NCI-H2227 treated with DMSO at 0.1 percent for 48 hours (cell line): Measurements from ENCODE around the gene CAMK1D.
"Not testable (repeated sequence)": the region's sequence is repeated elsewhere in the genome, so short reads cannot be mapped to it uniquely, and the experiment has no call there.

Source experiments
- DNase-seq: peaks from one replicate; lab custom pipeline; 2025; lab: John Stamatoyannopoulos, UW

The CAMK1D gene

DNA sequence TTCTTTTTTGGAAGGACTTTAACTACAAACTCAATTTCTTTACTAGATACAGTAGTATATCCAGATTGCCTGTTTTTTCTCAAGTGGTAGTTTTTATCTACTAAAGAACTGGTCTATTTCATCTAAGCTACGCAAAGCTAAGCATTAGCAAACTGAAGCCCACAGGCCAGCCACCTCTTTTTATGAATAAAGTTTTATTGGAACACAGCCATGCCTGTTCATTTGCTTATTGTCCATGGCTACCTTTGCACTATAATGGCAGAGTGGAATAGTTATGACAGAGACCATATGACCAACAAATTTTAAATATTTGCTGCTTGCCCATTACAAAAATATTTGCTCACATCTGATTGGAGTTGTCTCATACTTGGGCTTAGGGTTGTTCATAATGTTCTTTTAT is 168.7 kb downstream of the CAMK1D start:
- no peak for DNase-seq

DNA sequence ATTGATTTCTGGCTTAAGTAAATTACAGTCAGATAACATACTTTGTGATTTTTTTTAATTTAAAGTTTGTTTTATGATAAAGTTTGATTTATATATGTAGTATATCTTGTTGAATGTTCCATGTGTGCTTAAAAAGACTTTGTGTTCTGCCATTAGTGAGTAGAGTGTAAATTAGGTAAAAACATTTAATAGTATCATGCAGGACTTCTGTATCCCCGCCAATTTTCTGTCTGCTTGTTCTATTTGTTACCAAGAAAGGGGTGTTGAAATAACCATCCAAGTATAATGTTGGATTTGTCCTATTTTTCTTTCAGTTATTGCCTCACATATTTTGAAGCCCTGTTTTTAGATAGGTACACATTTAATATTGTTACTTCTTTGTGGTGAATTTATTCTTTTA is 172.1 kb downstream of the CAMK1D start:
- no peak for DNase-seq

DNA sequence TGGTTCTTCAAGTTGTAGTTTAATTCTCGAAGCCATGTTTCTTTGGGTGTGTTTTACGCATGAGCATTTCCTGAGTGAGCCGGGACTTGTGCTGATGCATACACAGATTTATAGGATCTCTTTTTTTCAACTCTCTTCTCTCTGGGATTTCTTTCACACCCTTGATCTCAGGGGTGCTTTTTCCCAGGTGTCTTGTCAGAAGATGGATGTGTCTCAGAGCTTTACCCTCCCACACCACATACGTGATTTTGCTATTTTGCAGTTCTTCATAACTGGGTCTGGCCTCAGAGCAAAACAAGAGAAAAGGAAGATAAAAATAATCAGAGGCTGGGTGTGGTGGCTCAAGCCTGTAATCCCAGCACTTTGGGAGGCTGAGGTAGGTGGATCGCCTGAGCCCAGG is 177.0 kb downstream of the CAMK1D start:
- DNase-seq, result no peak

DNA sequence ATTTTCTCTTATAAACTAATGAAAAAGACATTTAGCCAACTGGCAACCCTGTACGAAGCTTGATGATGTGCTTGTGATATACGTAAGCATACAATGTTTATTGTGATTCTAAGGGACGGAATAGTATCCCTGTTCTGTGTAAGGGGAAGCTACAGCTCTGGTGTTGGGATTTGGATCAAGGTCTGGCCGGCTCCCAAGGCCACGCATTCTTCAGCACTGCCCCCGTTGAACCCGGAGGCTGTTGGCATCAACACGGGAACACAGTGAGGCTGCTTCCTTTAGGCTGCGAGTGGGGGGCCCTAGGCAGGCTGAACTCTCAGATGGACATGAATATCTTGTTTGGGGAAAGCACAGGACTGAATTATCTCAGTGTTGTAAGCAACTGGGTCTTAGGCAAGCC is 180.6 kb downstream of the CAMK1D start:
- DNase-seq, result no peak

DNA sequence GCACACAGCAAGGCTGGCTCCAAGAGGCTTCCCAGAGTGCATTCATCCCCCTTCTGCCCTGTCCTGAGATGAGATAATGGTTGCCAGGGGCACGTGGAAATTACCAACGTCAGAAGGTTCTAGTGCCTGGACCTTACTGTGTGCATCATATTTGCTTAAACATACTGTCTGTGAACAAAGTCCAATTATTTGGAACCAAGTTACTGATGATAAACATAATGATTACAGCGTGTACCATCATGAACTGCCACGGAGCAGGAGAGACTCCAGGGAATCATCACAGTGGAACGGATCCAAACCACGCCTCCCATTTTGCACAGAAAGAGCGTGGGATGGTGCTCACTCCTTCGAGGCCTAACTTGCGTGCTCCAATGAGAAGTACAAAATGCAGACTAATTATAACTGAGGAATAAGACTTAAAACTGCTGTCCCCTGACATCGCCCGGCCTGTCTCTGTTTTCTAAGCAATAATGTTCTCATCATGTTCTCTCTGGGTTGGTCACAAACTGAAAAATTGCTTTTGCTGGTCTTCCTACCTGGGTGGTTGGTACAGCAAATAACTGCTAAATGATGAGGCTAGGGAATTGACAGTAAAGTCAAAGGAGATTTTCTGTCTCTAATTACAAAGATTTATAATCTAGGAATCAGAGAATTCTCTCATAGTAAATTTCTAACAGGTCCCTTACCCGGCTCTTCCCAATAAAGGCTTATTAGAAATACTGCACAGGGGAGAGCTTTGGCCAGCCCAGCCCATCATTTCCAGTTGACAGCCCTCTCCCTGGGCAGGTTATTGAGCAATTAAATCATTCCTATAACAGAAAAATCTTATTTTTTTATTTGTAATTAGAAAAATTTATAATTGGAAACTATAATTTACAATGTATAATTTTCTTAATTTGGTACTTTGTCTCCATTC is 182.2 kb downstream of the CAMK1D start:
- no peak for DNase-seq

DNA sequence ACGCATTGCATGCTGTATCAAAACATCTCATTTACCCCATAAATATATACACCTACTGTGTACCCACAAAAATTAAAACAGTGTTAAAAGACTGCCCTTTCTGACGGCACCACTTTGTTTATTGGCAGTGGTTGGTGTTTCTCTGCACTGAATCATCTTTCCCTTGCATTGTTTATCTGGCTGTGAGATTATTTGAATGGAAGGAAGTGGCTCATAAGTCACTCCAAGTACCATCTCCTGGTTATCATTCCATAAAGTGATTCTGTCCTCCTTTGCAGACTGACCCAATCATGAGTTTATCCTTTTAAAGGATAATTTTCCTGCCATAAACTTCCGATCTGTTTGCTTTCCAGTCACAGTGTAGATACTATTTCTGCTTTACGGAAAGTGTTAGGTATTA is 183.8 kb downstream of the CAMK1D start:
- no peak for DNase-seq

DNA sequence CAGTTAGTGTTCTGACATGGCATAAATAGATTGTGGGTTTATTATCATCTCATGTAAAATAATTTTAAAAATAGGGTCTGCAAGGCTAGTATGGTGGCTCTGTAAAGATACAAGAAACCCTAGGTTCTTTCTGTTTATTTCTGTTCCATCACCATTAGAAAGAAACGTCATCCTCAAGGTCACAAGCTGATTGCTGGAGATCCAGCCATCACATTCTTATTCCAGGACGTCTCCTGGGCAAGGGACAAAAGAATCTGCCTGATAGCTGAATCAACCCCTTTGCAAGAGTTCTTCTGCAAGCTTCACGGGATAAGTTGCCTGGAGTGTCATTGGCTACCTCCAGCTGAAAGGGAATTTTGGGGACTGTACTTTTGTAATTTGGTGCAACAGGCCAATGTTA is 184.4 kb downstream of the CAMK1D start:
- no peak for DNase-seq

DNA sequence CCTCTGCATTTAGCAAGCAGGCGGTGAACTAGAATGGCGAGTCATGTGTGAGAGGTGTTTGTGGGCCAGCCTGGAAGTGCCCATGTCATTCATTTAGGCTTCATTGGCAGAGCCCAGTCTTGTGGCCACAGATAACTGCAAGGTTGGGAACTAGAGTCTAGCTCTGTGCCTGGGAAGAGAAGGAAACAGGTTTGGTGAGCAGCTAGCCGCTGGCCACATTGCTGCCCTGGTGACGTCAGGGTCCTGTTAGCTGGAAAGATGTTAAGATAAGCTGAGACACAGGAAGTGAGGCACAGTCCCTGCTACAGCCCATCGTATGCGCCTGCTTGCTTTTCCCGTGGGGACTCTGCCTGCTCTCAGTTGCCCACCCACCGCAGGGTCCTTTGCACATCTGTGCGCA is 185.5 kb downstream of the CAMK1D start:
- DNase-seq, result no peak

DNA sequence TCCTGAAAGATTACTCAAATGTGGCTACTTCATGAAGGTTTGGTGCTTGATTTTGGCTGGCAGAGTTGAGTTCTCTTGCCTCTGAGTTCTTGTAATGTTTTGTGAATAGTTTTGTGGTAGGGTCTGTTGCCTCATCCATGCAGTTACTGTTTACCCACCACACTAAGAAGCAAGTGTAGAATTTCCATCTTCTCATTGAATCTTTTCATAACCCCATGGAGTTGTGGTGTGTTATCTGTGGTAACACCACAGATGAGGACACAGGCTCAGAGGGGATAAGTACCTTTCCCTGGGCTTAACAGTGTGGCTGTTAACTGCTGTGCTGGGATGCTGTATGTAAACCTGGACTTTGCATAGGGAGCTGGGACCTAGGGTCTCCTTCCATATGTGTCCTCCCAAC is 186.3 kb downstream of the CAMK1D start:
- DNase-seq, result no peak

DNA sequence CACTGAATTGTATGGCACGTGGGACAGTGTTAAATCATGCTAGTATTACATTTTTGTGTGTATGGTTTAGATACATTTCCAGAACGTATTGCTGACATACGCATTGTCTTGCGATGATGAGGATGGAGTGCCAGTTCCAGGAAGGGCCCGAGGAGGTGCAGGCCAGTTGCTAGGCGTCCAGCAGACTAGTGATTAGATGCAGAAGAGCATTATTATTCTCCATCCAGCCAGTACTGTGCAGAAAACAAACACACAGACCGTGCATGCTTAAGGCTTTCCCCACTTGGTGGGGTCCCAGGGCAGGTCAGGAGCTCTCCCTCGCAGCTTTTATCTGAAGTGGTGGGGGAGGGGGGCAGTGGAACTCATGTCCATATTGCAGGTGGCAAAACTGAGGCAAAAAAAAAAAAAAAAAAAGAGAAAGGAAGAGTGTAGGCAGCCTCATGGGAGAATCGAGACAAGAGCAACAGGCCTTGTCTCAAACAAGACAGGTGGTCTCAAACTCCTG is 189.2 kb downstream of the CAMK1D start:
- DNase-seq, result peak; percentile 2

DNA sequence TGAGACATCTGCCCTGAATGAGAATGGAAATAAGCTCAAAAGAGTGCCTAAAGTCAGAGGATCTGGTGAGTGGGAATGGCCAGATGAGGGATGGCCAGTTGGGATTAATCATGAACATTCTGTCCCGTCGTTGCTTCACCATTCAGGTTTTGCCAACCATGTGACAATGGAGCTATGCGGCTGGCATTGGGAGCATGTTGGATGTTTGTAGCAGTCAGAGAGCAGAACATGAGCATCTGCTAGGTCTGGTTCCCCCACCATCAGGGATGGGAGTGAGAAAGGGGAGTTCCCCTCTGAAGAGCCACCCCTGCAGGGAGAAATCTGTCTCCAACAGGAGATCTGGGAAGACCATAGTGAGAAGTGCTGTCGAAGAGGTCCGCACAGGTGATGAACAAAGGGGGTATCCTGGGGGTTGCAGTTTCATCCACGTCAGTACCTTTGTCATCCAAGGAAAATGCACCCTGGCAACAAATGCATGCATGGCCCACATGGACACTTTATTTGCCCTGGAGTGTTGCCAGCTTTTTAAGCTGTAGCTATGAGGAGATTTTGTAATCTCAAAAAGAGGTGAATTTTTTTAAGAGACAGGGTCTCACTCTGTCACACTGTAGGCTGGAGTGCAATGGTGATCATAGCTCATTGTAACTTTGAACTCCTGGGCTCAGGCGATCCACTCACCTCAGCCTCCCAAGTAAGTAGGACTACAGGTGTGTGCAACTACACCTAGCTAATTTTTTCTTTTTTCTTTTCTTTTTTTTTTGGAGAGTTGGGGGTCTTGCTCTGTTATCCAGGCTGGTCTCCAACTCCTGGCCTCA is 190.2 kb downstream of the CAMK1D start:
- DNase-seq, result no peak

DNA sequence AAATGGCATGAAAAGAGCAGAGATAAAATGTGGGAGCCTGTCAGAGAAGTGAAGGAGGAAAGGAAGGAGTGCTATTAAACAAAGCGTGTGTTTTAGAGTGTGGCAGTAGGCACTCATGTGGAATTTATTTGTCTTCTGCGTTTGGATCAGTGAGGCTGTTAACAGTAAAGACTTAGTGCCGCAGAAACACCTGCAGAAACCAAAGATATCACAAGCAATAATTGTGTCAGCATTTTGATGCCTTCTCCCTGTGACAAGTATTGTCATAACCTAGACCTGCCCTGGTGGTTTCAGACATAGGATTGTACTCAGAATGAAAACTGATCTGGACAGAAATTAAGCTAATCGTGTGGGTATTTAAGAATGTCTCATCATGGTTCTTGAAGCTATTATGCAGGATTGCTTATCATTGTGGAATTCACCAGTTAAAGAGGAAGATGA is 191.0 kb downstream of the CAMK1D start:
- no peak for DNase-seq

DNA sequence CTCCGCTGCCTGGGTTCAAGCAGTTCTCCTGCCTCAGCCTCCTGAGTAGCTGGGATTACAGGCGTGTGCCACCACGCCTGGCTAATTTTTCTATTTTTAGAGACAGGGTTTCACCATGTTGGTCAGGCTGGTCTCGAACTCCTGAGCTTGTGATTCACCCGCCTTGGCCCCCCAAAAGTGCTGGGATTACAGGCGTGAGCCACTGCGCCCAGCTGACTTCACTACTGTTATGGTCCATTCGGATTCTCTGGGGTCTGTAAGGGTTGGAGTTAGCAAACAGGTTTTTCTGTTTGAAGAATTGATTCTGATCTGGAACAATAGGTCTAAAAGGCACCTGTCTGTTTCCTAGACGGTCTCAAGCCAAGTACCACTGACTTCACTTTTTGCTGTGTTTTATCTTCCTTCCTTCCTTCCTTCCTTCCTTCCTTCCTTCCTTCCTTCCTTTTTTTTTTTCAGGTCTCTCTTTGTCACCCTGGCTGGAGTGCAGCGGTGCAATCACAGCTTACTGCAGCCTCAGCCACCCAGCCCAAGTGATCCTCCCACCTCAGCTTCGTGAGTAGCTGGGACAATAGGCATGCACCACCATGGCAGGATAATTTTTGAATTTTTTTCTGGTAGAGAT is 192.2 kb downstream of the CAMK1D start:
- no peak for DNase-seq

DNA sequence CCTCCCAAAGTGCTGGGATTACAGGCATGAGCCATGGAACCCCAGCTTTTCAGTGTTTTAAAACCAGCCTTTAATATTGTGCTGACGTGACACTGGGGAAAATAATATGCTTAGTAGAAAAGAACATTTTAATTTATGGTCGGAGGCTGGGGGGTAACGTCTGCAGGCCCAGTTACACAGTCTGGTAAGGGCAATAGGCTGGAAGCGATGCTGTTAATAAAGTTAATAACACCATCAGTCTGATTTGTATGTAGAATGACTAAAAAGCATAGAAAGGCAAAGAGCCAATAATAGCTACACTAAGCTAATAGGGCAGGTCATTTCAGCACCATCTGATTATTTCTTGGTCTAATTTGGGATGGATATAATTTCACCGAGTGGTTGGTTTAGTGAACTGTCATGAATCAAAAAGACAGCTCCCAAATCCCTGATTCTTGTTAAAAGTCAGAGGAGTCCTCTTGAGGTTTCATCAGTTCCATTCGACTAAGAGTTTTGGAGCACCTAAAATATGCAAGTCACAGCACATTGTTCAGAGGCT is 192.9 kb downstream of the CAMK1D start:
- DNase-seq, result peak; percentile 9

DNA sequence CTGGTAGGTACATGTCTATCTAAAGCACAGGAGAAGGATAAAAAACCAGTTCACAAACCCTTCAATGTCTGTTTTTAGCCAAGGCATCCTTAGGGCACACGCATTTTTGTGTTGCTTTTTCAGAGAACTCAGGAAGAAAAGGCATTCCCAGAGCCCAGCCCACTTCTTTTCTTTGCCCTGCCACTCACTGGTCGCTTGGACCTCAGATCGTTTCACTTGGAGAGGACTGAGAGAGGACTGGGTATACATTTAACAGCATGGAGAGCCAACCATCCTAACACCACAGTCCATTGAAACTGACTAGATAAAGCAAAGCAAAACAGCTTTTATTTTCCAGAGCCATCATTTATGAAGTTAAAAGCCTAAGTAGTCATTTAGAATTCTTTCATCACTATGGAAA is 194.2 kb downstream of the CAMK1D start:
- no peak for DNase-seq

DNA sequence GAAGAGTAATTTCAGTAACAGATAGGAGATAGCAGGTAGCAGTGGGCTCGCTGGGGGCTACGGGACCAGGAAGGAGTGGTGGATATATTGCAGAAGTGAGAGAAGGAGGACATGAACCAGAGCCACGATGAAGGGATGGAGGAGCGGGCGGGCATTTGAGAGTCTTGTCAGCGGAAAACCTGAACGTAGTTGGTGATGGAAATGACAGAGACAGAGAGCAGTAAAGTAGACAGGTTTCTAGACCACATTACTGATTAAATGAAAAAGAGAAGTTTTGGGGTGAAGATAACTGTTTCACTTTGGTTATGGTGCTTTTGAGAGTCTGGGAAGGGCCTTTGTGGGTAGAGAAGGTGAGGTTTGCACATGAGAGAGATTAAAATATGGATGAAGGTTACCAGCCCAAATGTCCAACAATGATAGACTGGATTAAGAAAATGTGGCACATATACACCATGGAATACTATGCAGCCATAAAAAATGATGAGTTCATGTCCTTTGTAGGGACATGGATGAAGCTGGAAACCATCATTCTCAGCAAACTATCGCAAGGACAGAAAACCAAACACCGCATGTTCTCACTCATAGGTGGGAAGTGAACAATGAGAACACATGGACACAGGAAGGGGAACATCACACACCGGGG is 196.9 kb downstream of the CAMK1D start:
- not testable (repeated sequence) for DNase-seq

DNA sequence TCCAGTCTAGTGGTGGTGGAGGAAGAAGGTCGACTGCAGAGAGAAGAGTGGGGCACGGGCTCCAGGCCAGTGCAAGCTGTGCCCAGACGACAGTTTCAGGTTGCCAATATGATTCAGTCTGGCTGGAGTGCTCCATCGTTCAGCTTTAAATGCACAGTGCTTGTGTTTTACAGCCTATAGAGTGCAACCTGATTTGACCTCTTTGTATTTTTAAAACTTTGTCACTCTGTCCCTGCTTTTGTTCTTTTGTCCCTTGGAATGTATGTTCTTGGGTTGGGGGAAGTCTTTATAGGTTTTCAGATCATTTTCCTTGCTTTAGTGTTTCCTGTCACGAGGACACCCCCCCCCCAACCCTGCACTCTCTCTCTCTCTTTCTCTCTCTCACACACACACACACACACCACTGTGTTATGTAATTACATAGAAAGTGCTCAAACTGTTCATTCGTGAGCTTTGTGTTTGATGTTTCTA is 198.0 kb downstream of the CAMK1D start:
- DNase-seq, result peak; percentile 4

DNA sequence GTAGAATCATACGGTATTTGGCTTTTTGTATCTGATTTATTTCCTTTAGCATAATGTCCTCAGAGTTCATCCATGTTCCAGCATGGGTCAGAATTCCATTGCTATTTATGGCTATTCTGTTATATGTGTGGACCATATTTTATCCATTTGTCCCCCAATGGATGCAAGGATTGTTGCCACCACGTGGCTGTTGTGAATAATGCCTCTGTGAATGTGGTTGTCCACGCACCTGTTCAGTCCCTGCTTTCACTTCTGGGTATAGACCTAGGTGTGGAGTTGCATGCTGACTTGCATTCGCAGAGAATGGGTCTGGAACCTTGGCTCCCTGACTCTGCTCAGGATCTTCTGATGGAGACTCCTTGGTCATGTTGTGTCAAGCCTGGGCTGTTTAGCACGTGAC is 199.9 kb downstream of the CAMK1D start:
- DNase-seq, result no peak

DNA sequence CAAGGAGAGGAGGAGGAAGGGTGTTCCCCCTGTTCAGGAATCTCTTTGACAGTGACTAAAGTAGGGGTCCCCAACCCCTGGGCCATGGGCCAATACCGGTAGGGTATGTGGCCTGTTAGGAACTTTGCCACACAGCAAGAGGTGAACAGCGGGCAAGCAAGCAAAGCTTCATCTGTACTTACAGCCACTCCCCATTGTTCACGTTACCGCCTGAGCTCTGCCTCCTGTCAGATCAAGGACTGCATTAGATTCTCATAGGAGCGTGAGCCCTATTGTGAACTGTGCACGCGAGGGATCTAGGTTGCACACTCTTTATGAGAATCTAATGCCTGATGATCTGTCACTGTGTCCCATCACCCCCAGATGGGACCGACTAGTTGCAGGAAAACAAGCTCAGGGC is 201.6 kb downstream of the CAMK1D start:
- no peak for DNase-seq

DNA sequence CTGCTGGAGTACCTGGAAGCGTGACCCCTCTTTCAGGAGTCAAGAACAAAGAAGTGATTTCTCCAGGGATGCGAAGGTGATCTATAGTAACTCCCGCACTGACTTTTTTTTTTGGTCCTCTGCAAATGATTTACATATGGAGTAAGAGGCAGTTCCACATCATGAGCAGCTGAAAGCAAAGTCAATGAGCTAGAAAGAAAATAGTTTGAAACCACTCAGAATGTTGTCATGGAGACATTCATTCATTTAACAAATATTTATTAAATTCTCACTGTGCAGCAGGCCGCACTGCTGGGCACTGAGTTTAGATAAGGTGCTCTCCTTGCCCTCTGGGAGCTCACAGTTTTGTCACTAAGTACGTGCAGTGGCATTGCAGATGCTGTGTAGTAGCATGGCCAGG is 206.7 kb downstream of the CAMK1D start:
- no peak for DNase-seq

DNA sequence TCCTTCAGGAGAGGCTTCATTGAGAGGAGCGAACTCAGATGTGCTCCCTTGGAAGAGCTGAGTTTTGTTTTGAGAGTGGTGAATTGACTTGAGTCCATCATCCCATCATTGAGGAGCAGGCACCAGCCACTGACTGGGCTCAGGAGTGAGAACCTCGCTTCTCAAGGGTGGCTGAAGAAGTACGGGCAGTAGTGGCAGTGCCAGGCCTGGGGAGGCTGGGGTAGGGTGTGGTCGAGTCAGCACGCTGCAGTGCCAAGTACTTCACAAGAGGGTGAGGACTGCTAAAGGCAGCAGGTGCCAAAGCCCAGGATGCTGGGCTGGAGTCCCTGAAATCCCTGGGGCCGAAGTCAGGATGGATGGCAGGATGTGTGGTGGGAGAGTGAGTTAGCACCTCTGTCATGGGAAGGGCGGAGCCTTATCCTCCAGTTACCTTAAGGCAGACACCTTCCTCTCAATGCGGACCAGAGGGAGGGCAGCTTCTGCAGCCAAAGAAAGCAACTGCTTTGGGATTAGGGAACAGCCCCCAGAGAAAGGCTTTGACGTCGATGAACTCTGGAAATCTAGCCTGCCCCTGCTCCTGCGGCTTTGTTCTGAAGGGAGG is 210.3 kb downstream of the CAMK1D start:
- no peak for DNase-seq
